ENCODE data around the gene GLG1.
"Not testable (repeated sequence)": the region's sequence is repeated elsewhere in the genome, so short reads cannot be mapped to it uniquely, and the experiment has no call there.

GLG1 gene

DNA sequence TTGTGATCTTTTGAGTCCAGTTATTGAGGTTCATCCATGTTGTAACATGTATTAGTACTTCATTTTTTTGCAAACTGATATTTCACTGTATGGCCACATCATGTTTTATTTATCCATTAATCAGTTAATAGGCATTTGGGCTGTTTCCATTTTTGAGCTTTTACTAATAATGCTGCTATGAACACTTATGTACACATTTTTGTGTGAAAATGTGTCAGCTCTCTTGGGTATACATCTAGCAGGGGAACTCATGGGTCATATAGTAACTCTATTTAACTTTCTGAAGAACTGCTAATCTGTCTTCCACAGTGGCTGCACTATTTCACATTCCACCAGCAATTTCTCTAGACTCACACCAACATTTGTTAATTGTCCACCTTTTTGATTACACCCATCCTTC lies 82.0 kb downstream of the GLG1 start:
- no peak for DNase-seq

- no peak for DNase-seq
Observed at GRCh38 chr16:74524117-74524516, 82.8 kb downstream of the GLG1 start.

GRCh38 chr16:74523706-74524105 lies 83.2 kb downstream of the GLG1 start:
- not testable (repeated sequence) for DNase-seq

- peak in 1 of 14 donors; percentile 68 for DNase-seq
Observed at GRCh38 chr16:74522160-74522559, 84.8 kb downstream of the GLG1 start.

DNA sequence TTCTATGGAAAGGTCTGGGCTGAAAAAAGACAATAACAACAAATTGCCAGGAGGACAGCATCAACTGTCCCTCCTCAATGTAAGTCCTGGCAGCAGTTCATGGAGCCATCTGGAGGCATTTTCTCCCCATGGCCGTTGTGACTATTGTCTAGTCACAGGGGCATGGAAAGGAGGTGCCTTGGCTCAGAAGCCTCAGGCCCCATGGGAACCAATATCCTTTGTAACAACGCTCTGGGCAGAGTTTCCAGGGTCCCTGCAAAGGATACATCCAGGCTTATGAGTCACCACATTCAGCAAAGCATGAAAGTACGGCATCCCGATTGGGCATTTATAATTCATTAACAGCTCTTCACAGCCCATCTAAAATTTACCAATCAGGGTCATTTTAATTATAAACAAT lies 85.2 kb downstream of the GLG1 start:
- peak in 11 of 14 donors; percentile 10 to 92 (median 31) for DNase-seq

DNA sequence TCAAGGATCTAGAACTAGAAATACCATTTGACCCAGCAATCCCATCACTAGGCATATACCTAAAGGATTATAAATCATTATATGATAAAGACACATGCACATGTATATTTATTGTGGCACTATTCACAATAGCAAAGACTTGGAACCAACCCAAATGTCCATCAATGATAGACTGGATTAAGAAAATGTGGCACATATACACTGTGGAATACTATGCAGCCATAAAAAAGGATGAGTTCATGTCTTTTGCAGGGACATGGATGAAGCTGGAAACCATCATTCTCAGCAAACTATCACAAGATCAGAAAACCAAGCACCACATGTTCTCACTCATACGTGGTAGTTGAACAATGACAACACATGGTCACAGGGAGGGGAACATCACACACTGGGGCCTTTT lies 88.0 kb downstream of the GLG1 start:
- DNase-seq = not testable (repeated sequence)

DNA sequence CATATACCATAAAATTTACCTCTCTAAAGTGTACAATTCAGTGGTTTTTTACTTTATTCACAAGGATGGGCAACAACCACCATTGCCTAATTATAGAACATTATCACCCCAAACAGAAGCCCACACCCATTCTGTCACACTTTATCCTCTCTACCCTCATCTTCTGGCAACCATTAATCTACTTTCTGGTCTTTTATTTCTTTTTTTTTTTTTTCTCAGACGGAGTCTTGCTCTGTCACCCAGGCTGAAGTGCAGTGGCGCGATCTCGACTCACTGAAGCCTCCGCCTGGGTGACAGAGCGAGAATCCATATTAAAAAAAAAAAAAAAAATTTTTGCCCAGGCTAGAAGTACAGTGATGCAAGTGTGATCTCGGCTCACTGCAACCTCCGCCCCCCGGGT lies 95.0 kb downstream of the GLG1 start:
- DNase-seq = no peak

DNA sequence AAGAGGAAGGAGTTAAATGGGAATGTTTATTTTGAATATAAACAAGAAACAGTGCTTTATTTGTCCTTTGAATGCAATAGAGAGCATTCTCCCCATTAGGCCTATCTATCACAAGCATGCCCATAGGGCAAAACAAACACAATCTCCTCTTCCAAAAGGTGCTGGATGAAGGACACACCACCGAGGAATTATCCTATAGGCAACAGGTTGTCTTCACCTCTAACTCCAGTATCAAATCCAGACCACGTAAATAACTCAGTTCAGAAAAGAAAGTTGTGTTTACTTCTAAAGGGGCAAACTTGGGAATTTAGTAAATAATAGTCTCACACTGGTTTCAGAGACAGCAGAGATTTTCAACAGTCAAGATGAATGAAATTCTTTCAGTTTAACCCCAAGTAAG lies 101.9 kb downstream of the GLG1 start:
- no peak for DNase-seq

- no peak for DNase-seq
Observed at GRCh38 chr16:74503412-74503811, 103.5 kb downstream of the GLG1 start.

DNA sequence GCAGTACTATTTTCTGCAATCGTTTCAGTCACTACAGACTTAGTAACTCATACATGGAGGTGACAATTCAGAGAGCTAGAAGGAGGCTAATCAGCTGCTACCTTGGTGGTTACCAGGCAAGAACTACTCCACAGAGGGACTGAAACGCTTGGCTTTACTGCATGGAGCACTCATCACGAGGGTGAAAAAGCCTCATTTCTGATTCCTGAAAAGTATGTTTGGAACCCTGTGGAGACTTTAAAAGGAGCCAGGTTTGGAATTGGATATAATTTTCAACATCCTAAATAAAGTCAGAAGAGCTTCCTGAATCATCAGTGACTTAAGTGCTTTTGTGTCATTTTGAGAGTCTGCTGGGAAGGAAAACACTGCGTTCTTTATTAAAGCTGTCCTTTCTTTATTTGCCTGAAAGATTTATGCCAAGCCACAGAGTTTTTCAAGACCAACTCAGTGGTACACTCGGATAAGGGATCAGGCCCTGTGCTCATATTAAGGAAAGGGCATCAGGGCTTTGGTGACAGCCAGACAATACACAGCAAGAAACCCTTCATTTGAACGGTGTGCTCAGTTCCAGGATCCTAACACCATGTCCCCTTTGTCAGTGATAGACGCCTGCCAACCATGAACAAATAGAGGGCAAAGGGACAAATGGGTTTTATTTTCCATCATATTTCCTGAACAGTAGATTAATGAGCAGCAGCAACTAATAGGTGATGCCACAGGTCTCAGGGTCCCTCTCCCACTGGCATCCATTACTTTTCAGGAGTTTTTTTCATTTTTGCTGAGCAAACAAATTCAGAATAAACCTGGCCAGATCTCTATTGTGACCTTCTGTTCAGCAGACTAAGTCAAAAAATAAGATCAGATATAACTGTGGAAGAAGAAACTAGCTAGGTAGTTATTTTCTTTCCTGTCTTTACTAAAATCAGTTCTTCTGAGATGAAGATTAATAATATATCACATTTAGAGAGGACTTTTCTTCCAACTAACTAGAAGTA lies 105.1 kb downstream of the GLG1 start:
- DNase-seq = peak in 12 of 14 donors; percentile 16 to 59 (median 28)

DNA sequence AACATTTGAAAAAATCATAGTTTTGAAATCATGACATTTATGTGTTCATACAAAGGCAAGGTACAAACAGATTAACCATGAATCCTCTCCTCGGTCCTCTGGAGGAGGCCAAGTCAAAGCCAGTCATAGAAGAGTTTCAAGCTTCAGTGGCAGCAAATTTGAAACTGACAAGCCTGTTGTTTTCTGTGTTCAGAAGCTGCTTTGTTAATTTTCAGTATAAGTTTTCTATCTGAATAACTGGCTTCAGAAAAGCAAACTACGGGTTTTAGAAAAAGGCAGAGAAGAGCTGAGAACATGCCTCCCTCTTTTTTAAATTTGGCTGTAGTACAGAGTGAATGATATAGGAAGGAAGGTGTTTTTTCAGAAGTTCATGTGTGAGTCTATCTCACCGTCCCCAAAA lies 106.0 kb downstream of the GLG1 start:
- peak in 1 of 14 donors; percentile 3 for DNase-seq

GRCh38 chr16:74499114-74499513 lies 107.8 kb downstream of the GLG1 start:
- DNase-seq = no peak

DNA sequence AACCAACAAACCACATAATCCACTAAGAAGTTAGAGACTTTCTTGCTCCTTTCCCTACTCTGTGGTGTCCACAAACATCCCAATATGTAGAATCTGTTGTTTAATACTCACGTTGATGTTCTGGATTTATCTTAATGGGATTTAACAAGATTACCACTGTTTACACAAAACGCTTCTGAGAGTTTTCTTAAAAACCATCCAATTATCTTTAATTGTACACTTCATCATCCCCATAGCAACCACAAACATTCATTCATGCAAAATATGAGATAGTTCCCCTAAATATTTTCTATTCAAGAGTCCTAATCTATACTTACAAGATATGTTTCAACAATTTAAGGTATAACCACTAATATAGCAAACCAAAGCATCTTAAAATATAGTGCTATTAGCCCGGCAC lies 109.2 kb downstream of the GLG1 start:
- DNase-seq = no peak

GRCh38 chr16:74496054-74496453 lies 110.9 kb downstream of the GLG1 start:
- no peak for DNase-seq

GRCh38 chr16:74492976-74493375 lies 113.9 kb downstream of the GLG1 start:
- DNase-seq = no peak

DNA sequence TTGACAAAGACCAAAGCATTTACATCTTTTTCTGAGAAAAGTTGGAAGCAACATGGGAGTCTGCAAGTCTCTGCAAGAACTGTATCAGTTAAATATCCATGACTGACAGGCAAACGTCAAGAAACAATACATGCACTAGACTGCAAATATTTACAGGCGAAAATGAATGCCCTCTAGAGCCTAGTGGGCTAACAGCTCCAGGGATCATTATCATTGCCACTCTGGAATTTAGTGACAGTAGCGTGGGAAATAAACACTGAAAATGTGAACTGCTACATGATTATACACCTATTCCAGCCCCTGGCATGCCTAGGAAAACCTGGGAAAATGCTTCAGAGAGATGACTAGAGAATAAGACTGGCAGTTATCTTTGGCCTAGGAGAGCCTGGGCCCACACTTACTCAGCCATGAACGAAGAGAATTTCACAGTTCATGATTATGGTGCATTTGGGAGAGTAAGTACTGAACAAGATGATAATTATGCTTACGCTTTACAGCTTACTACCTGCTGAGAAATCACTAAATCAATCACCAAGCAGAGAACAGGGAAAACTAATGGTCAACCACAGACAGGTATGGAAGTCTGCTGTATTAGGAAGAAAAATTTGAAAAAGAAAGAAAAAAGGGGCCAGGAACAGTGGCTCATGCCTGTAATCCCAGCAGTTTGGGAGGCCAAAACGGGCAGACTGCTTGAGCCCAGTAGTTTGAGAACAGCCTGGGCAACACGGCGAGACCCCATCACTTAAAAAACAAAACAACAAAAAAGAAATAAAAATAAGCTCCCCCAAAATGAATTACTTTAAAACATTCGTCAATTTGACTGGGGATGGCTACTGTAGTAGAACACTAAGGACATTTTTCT lies 119.0 kb downstream of the GLG1 start:
- no peak for DNase-seq

DNA sequence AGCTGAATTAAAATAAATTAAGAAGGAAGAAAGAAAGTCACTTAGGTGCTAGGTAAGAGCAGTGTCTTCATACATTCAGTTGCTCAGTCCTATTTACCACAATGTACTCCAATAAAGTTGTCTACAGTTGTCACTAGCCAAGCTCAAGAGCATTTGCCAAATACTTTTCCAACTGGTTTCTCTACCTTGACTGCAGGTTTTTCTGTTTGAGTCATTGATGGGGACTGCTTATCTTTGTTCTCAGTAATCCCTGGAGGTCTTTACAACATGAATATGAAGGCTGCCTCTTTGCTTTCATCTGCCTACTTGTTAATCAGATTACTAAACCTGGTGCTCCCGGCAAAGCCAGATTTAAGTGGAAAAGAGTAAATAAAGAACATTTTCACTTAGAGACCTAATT lies 121.0 kb downstream of the GLG1 start:
- DNase-seq = no peak

DNA sequence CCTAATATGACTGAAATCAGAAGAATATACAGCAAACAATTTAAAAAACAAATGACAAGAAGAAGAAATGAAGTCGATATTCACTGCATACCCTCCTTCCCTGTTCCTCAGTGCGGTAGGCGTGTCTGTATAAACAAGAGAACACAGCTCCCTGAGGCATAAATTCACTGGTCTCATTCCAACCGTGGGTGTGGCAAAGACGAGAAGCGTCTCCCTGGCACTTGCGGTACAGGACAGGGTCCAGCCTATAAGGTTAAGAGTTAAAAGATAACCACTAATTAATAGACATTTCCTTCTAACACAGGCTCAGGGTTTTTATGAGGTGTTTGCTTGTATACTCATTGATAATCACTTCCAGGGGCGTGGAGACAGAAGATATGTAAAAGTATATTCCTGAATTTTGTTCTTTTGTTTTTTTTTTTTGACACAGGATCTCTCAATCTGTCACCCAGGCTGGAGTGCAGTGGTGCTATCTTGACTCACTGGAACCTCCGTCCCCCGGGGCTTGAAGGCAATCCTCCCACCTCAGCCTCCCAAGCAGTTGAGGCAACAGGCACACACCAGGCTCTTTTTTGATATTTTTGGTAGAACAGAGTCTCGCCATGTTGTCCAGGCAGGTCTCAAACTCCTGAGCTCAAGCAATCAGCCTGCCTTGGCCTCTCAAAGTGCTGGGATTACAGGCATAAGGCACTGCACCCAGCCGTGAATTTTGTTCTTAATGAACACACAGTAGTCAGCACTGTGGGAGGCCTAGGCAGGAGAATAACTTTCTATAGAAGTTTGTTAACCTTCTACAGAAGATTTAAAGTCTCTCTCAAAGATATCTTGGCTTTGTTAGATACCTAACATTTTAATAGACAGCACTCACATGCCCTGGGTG lies 126.5 kb downstream of the GLG1 start:
- DNase-seq = peak in 1 of 14 donors; percentile 1

- no peak for DNase-seq
Observed at GRCh38 chr16:74477226-74477625, 129.7 kb downstream of the GLG1 start.

DNA sequence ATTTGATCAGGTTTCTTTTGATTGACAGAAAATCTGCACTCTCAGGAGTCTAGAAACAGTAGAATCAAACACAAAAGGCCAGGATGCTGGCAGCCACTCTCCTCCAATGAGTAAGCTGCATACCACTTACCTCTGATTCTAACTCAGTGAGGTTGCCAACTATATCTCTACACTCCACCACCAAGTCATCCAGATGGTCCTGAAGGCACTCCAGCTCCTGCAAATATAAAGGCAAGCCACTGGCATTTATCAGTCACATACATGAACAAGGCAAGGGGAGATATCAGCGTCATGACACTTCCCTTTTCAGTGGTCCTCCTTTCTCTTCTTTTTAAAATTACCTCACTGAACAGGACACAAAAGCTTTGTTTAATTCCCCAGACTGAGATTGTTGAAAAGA lies 132.5 kb downstream of the GLG1 start:
- no peak for DNase-seq

GRCh38 chr16:74472540-74472939 lies 134.4 kb downstream of the GLG1 start:
- no peak for DNase-seq

GRCh38 chr16:74472010-74472409 lies 134.9 kb downstream of the GLG1 start:
- no peak for DNase-seq
